A673 (cell line): ENCODE measurements around the gene KCNH5. TPM values are rescaled to one million over a fixed set of nuclear protein-coding genes. Genes with fewer than 3 reads are reported as not detected.

Experiments
- BruUV-seq: library from RNA; stranded (reverse); fragments of 400-500 nt; replicated peaks from 2 replicates; lab custom pipeline; 2021; lab: Mats Ljungman, UMichigan
- CTCF ChIA-PET: fragments of 300-600 bp; sonication (Branson Sonifier 250); formaldehyde crosslinking; loops from one replicate; lab custom pipeline; 2022; ENCODE audit warnings: antibody characterized with exemption; lab: Charles Lee
- POLR2A ChIA-PET: fragments of 300-600 bp; sonication (Branson Sonifier 250); formaldehyde crosslinking; loops from one replicate; lab custom pipeline; 2022; ENCODE audit warnings: antibody characterized with exemption; ENCODE audit not compliant: low non-redundant PET; lab: Charles Lee
- DNase-seq: peaks from one replicate; pipeline ENCODE4 v3.0.0-alpha.2; 2015; ENCODE audit warnings: low spot score
- H3K27ac ChIP-seq: fragments of 200-600 bp; sonication (generic); 2 replicates; pipeline ENCODE4 v1.5.1; 2016; ENCODE audit warnings: mixed run types, low read depth, mild to moderate bottlenecking, mixed read lengths, antibody characterized with exemption, low read length; ENCODE audit not compliant: poor library complexity, severe bottlenecking
- H3K27me3 ChIP-seq: fragments of 200-600 bp; sonication (generic); replicated peaks from 2 replicates; pipeline ENCODE4 v1.6.1; 2017; ENCODE audit warnings: mixed run types, low read depth, mild to moderate bottlenecking, mixed read lengths, antibody characterized with exemption, low read length; ENCODE audit not compliant: insufficient read depth, poor library complexity
- H3K36me3 ChIP-seq: fragments of 200-600 bp; sonication (generic); 2 replicates; pipeline ENCODE4 v1.6.1; 2016; ENCODE audit warnings: mixed run types, mild to moderate bottlenecking, mixed read lengths, antibody characterized with exemption, low read length; ENCODE audit not compliant: insufficient read depth, poor library complexity, severe bottlenecking
- H3K4me1 ChIP-seq: fragments of 200-600 bp; sonication (generic); 2 replicates; pipeline ENCODE4 v1.6.1; 2017; ENCODE audit warnings: mixed run types, mild to moderate bottlenecking, mixed read lengths, antibody characterized with exemption, low read length; ENCODE audit not compliant: insufficient read depth, poor library complexity, severe bottlenecking
- H3K4me3 ChIP-seq: fragments of 200-600 bp; sonication (generic); 2 replicates; pipeline ENCODE4 v1.5.1; 2016; ENCODE audit warnings: low read depth, mixed run types, mild to moderate bottlenecking, mixed read lengths, low read length; ENCODE audit not compliant: poor library complexity, severe bottlenecking
- H3K9me3 ChIP-seq: fragments of 200-600 bp; sonication (generic); 2 replicates; pipeline ENCODE4 v1.6.1; 2016; ENCODE audit warnings: mixed run types, low read depth, mild to moderate bottlenecking, mixed read lengths, antibody characterized with exemption, low read length; ENCODE audit not compliant: poor library complexity, severe bottlenecking
- EZH2 ChIP-seq: fragments of 200-600 bp; sonication (generic); IDR thresholded peaks from 2 replicates; pipeline ENCODE4 v1.6.1; 2017; ENCODE audit warnings: borderline replicate concordance, low read depth, mild to moderate bottlenecking, mixed read lengths, antibody characterized with exemption, low read length; ENCODE audit not compliant: poor library complexity, severe bottlenecking
- intact Hi-C: fragments of 100-400 bp; cut with micrococcal nuclease; formaldehyde crosslinking; loops from one replicate; pipeline ENCODE4 v1.10.0; 2022; ENCODE audit not compliant: unreplicated experiment
- total RNA-seq: library from RNA; stranded (reverse); gene quantifications from 2 replicates; pipeline ENCODE4 v1.2.3, GENCODE V29; 2021
- TF ChIP-seq, protein P1 (sequence below): fragments of 300-800, 200-600 bp; sonication (generic); conservative IDR thresholded peaks from 2 replicates; pipeline ENCODE4 v1.5.1; 2017; ENCODE audit warnings: low read depth, mild to moderate bottlenecking, antibody characterized with exemption, low read length, moderate library complexity, mixed read lengths

The KCNH5 gene
- total RNA-seq, 1 experiment from 2014 or later, result 27.9 TPM

DNA sequence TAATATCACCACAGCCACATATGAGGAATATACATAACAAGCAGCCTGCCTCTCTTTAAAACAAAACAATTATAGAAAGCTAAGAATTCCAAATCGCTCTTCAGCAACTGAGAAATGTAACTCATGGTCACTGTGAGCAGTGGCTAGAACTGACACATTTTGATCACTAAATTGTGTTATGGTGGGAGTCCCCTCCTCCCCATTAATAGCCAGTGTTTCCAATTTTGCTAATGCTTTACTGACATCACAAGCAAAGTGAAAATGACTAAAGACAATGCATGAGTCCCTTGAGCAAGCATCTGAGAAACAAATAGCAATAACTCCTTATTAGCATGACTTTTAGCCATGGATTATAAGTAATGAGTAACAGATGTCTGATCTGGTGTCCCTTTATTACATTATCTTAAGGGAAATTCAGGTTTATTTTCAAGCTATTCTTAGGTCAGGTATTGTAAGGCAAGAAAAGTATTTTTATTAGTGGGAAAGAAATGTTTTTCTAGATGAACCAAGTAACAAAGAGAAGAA lies 148.3 kb downstream of the KCNH5 start:
- intact Hi-C loops, result loop anchor here (10.0 kb wide), 1 partner anchor 292 kb away; no protein-coding TSS in a partner anchor
- Histone ChIP-seq H3K4me3 (peak overlapping the region; percentile 6), H3K36me3 (no peaks in the 10 kb centered on the region), H3K4me1 (peaks cover 24% of the 10 kb centered on the region), H3K9me3 (no peaks in the 10 kb centered on the region), H3K27ac (peak overlapping the region; percentile 63), H3K27me3 (no peaks in the 10 kb centered on the region)
- TF ChIP-seq, protein P1, sequence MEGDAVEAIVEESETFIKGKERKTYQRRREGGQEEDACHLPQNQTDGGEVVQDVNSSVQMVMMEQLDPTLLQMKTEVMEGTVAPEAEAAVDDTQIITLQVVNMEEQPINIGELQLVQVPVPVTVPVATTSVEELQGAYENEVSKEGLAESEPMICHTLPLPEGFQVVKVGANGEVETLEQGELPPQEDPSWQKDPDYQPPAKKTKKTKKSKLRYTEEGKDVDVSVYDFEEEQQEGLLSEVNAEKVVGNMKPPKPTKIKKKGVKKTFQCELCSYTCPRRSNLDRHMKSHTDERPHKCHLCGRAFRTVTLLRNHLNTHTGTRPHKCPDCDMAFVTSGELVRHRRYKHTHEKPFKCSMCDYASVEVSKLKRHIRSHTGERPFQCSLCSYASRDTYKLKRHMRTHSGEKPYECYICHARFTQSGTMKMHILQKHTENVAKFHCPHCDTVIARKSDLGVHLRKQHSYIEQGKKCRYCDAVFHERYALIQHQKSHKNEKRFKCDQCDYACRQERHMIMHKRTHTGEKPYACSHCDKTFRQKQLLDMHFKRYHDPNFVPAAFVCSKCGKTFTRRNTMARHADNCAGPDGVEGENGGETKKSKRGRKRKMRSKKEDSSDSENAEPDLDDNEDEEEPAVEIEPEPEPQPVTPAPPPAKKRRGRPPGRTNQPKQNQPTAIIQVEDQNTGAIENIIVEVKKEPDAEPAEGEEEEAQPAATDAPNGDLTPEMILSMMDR, result no peak
- TF ChIP-seq EZH2, result no peak
- CTCF ChIA-PET, result no interaction called here
- POLR2A ChIA-PET, result interaction anchor here (0.6 kb wide), 1 partner anchor 130 kb away, joined by 4 read pairs; no protein-coding TSS in a partner anchor
- DNase-seq, result peak; percentile 49
- no TSS peak for BruUV-seq

DNA sequence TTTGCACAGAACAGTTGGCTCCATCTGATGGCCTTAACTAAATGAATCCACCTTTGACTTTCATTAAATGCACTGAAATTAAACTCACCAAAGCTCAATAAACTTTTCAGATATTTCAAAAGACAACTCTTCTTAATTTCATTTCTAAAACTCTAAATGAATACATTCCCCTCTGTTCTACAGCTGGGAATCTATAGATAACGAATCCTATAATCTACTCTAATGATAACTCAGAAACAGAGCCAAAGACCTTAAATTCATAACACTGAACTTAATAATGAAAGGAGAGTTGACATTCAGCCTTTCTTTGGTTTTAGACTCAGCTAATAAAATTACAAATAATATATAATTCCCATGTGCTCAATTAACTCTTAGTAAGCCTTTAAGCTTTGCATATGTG lies 150.5 kb downstream of the KCNH5 start:
- TF ChIP-seq, protein P1, result no peak
- Histone ChIP-seq H3K9me3 (no peaks in the 10 kb centered on the region), H3K27ac (no peak overlapping the region), H3K4me3 (no peak overlapping the region), H3K36me3 (no peaks in the 10 kb centered on the region), H3K4me1 (peaks cover 20% of the 10 kb centered on the region), H3K27me3 (no peaks in the 10 kb centered on the region)
- no TSS peak for BruUV-seq
- POLR2A ChIA-PET, result no interaction called here
- CTCF ChIA-PET, result no interaction called here
- no peak for DNase-seq
- intact Hi-C loops, result loop anchor here (10.0 kb wide), 1 partner anchor 290 kb away; no protein-coding TSS in a partner anchor

DNA sequence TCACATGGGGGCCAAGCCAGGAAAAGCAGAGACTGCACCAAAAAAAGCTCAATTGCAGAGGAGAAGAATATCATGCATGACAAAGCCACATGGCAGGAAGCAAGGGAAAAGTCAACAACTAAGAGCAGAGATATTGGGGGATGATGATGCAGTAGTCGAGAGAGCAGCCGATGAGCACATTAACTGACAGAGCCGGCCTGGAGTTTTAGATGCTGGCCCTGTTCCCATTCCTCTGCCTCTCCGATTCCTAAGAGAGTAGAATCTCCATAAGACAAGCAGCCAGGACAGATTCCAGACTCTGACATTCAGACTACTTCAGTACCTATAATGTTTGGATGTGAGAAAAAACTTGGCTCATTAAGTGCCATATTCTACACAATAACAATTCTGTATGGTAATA lies 155.9 kb downstream of the KCNH5 start:
- TF ChIP-seq, protein P1, result no peak
- TF ChIP-seq EZH2, result no peak
- ChIA-PET POLR2A (no interaction called here), CTCF (no interaction called here)
- BruUV-seq, result no TSS peak
- no peak overlapping the region for H3K27ac ChIP-seq
- H3K9me3 ChIP-seq, result no peaks in the 10 kb centered on the region
- no peaks in the 10 kb centered on the region for H3K27me3 ChIP-seq
- intact Hi-C loops, result no loop called here
- H3K4me3 ChIP-seq, result no peak overlapping the region
- H3K4me1 ChIP-seq, result peaks cover 9% of the 10 kb centered on the region
- DNase-seq, result peak; percentile 31
- no peaks in the 10 kb centered on the region for H3K36me3 ChIP-seq
